OCI-LY3 (cell line): ENCODE results near the gene PARD3.

Experiments used
- CTCF ChIP-seq: fragments of 200-600, 300-600 bp; sonication (generic); IDR thresholded peaks from 2 replicates; pipeline ENCODE4 v1.5.1; 2014; ENCODE audit warnings: antibody characterized with exemption, low read length, low read depth
- EZH2phosphoT487 ChIP-seq: fragments of 200-600 bp; shearing (Covaris generic); IDR thresholded peaks from 2 replicates; pipeline ENCODE4 v1.6.1; 2018; ENCODE audit warnings: antibody characterized with exemption, mixed run types, low read depth

GRCh38 chr10:34358729-34359434 lies 456.2 kb downstream of the PARD3 start:
- TF ChIP-seq CTCF: no peak
- TF ChIP-seq EZH2phosphoT487: no peak
